ENCODE results near the gene IFNAR2.

Gene IFNAR2

GRCh38 chr21:33229784-33230544 is at the start of gene IFNAR2:
Gene IFNAR2, plus strand, starts transcription at chr21:33229938. Its CDS starts 11,985 bp downstream, at chr21:33241923.
- H3K4me3 ChIP-seq (ENCODE audit: low read depth, low read length): peak within 1 kb of the TSS; percentile 79
- H3K27ac ChIP-seq (ENCODE audit: extremely low read depth, low read depth, low read length): peak within 1 kb of the TSS; percentile 89
- ChIA-PET CTCF (interaction anchor here (0.6 kb wide), 1 partner anchor 27 kb away, joined by 3 read pairs; no protein-coding TSS in a partner anchor), POLR2A (interaction anchor here (1.5 kb wide), 1 partner anchor 95 kb away, joined by 5 read pairs; the partner anchor contains the start of gene IFNAR1)
- H3K9me3 ChIP-seq (ENCODE audit: control insufficient read depth, insufficient read depth, low read depth, low read length): no peaks in the 10 kb centered on the region
- peaks cover 9% of the 10 kb centered on the region for H3K4me1 ChIP-seq (ENCODE audit: control insufficient read depth, insufficient read depth, low read length)
- no peaks in the 10 kb centered on the region for H3K36me3 ChIP-seq (ENCODE audit: control insufficient read depth in 2 of 2, insufficient read depth in 1 of 2, low read length in 2 of 2)
- TF ChIP-seq ZNF692 (tag by site-specific recombination; IDR thresholded peaks at IDR 0.05) (peak; percentile 78; the same call in 1 of the 2 replicates), ZNF785 (tag by site-specific recombination; IDR thresholded peaks at IDR 0.05) (peak; percentile 84; the same call in 1 of the 2 replicates), ZNF510 (tag by site-specific recombination; IDR thresholded peaks at IDR 0.05; ENCODE audit: insufficient replicate concordance) (peak; percentile 27), ZNF639 (tag by site-specific recombination; IDR thresholded peaks at IDR 0.05) (0 out of 2 replicates have a peak, but pooled peaks have one; percentile 27), ZNF610 (tag by site-specific recombination; IDR thresholded peaks at IDR 0.05; ENCODE audit: borderline replicate concordance) (peak; percentile 77; the same call in 1 of the 2 replicates), ZBTB6 (tag by site-specific recombination; IDR thresholded peaks at IDR 0.05) (peak; percentile 37; the same call in 1 of the 2 replicates), SP3 (tag by site-specific recombination; IDR thresholded peaks at IDR 0.05) (peak; percentile 68), ZNF121 (tag by site-specific recombination; IDR thresholded peaks at IDR 0.05) (peak; percentile 62; the same call in 1 of the 2 replicates), ZFP69B (tag by site-specific recombination; IDR thresholded peaks at IDR 0.05) (peak; percentile 56; the same call in 1 of the 2 replicates), MZF1 (tag by site-specific recombination; IDR thresholded peaks at IDR 0.05; ENCODE audit: borderline replicate concordance) (peak; percentile 69; the same call in 1 of the 2 replicates), ZNF24 (tag by site-specific recombination; IDR thresholded peaks at IDR 0.05) (peak; percentile 13; the same call in 1 of the 2 replicates), ZNF148 (tag by site-specific recombination; IDR thresholded peaks at IDR 0.05; ENCODE audit: borderline replicate concordance) (no peak), ZBTB20 (tag by site-specific recombination; IDR thresholded peaks at IDR 0.05) (peak; percentile 91; the same call in 1 of the 2 replicates), ZNF529 (tag by site-specific recombination; IDR thresholded peaks at IDR 0.05; ENCODE audit: insufficient replicate concordance) (no peak), ATF2 (tag by site-specific recombination; IDR thresholded peaks at IDR 0.05; ENCODE audit: low read depth) (no peak), ZNF114 (tag by site-specific recombination; IDR thresholded peaks at IDR 0.05) (no peak), KLF10 (tag by site-specific recombination; IDR thresholded peaks at IDR 0.05) (peak; percentile 65; the same call in 1 of the 2 replicates), SP7 (tag by site-specific recombination; IDR thresholded peaks at IDR 0.05) (no peak), ZXDB (tag by site-specific recombination; IDR thresholded peaks at IDR 0.05) (peak; percentile 95), ZNF561 (tag by site-specific recombination; IDR thresholded peaks at IDR 0.05; ENCODE audit: borderline replicate concordance) (peak; percentile 31; the same call in 1 of the 2 replicates), ZBTB8A (tag by site-specific recombination; IDR thresholded peaks at IDR 0.05) (peak; percentile 54), ZBTB1 (tag by site-specific recombination; IDR thresholded peaks at IDR 0.05) (0 out of 2 replicates have a peak, but pooled peaks have one; percentile 9), SP2 (tag by site-specific recombination; IDR thresholded peaks at IDR 0.05) (no peak; the same call in 1 of the 2 replicates), GLIS2 (tag by site-specific recombination; IDR thresholded peaks at IDR 0.05) (peak; percentile 97), ZNF266 (tag by site-specific recombination; IDR thresholded peaks at IDR 0.05; ENCODE audit: low read depth) (0 out of 2 replicates have a peak, but pooled peaks have one; percentile 6)
- TF ChIP-seq, protein P1, sequence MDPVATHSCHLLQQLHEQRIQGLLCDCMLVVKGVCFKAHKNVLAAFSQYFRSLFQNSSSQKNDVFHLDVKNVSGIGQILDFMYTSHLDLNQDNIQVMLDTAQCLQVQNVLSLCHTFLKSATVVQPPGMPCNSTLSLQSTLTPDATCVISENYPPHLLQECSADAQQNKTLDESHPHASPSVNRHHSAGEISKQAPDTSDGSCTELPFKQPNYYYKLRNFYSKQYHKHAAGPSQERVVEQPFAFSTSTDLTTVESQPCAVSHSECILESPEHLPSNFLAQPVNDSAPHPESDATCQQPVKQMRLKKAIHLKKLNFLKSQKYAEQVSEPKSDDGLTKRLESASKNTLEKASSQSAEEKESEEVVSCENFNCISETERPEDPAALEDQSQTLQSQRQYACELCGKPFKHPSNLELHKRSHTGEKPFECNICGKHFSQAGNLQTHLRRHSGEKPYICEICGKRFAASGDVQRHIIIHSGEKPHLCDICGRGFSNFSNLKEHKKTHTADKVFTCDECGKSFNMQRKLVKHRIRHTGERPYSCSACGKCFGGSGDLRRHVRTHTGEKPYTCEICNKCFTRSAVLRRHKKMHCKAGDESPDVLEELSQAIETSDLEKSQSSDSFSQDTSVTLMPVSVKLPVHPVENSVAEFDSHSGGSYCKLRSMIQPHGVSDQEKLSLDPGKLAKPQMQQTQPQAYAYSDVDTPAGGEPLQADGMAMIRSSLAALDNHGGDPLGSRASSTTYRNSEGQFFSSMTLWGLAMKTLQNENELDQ (tag by site-specific recombination; IDR thresholded peaks at IDR 0.05; ENCODE audit: low read depth): no peak
